HepG2 (cell line): ENCODE results near the gene RALB. TPM values are rescaled to one million over a fixed set of nuclear protein-coding genes. Genes with fewer than 3 reads are reported as not detected.

Source experiments
- CTCF ChIP-seq: sonication (generic); formaldehyde crosslinking; IDR thresholded peaks from 2 replicates; pipeline ENCODE4 v1.5.0; 2020; ENCODE audit warnings: mild to moderate bottlenecking, missing genetic modification reagents, moderate library complexity
- MIER3 ChIP-seq: IDR thresholded peaks from 2 replicates; pipeline ENCODE4 v1.6.1; 2016; ENCODE audit warnings: missing compliant biosample characterization, borderline replicate concordance
- MXD1 ChIP-seq: sonication (generic); formaldehyde crosslinking; IDR thresholded peaks from 2 replicates; pipeline ENCODE4 v1.4.0; 2020; ENCODE audit warnings: mild to moderate bottlenecking, missing genetic modification reagents
- PREB ChIP-seq: sonication (generic); formaldehyde crosslinking; IDR thresholded peaks from 2 replicates; pipeline ENCODE4 v1.4.0; 2020; ENCODE audit warnings: missing genetic modification reagents
- SCMH1 ChIP-seq: sonication (generic); formaldehyde crosslinking; IDR thresholded peaks from 2 replicates; pipeline ENCODE4 v1.9.0; 2021; ENCODE audit warnings: missing genetic modification reagents, mild to moderate bottlenecking, borderline replicate concordance
- ZBTB1 ChIP-seq: sonication (generic); formaldehyde crosslinking; IDR thresholded peaks from 2 replicates; pipeline ENCODE4 v1.4.0; 2020; ENCODE audit warnings: missing genetic modification reagents, borderline replicate concordance
- ZBTB38 ChIP-seq: sonication (generic); formaldehyde crosslinking; IDR thresholded peaks from 2 replicates; pipeline ENCODE4 v1.5.1; 2020; ENCODE audit warnings: mild to moderate bottlenecking, missing genetic modification reagents
- ZBTB40 ChIP-seq, 2 experiments: fragments of 450-650 bp in 1 of 2; sonication (generic) in 1 of 2; formaldehyde crosslinking in 1 of 2; IDR thresholded peaks; 2 replicates each; pipeline versions ENCODE4 v1.6.1 to v1.8.0; 2016 to 2022; ENCODE audit warnings: antibody characterized with exemption in 1 of 2, mild to moderate bottlenecking in 1 of 2, missing genetic modification reagents in 1 of 2
- ZNF33B ChIP-seq: sonication (generic); formaldehyde crosslinking; IDR thresholded peaks from 2 replicates; pipeline ENCODE4 v1.5.1; 2020; ENCODE audit warnings: mild to moderate bottlenecking, missing genetic modification reagents
- ZNF574 ChIP-seq: sonication (generic); formaldehyde crosslinking; IDR thresholded peaks from 2 replicates; pipeline ENCODE4 v1.4.0; 2020; ENCODE audit warnings: missing genetic modification reagents
- polyA plus RNA-seq, 8 experiments: library from polyadenylated mRNA; depleted of rRNA in 3 of 8; stranded (reverse) in 7 of 8; unstranded in 1 of 8; fragments of >200 nt; fragmentation: Illumina TruSeq in 4 of 8; extraction: Trizol in 4 of 8; gene quantifications; 2 replicates each; pipeline versions ENCODE4 v1.2.1 to v1.2.3, GENCODE V29; 2011 to 2016; ENCODE audit warnings: low read depth in 4 of 8, missing spikeins in 1 of 8, mixed read lengths in 1 of 8; ENCODE audit not compliant: insufficient read depth in 1 of 8
- total RNA-seq, 5 experiments: library from RNA; depleted of rRNA; stranded (reverse); fragments of >200 nt; fragmentation: Illumina TruSeq; extraction: Trizol; gene quantifications; 2 replicates each; pipeline ENCODE4 v1.2.3, GENCODE V29; 2016; ENCODE audit warnings: low read depth in 1 of 5

The RALB gene
- total and polyA plus RNA-seq, 2 of the 13 experiments (the other 11 are each of a cell fraction or from before 2014, with no cell fraction given) = 37.8 to 43.2 TPM

- TF ChIP-seq ZNF574 (CRISPR knock-in tag) (peak; percentile 55; the same call in 1 of the 2 replicates), CTCF (CRISPR knock-in tag) (peak; percentile 71), ZBTB38 (CRISPR knock-in tag) (0 out of 2 replicates have a peak, but pooled peaks have one; percentile 13), SCMH1 (CRISPR knock-in tag) (no peak), ZNF33B (CRISPR knock-in tag) (no peak), ZBTB40 (IDR thresholded peaks at IDR 0.05) (no peak), ZBTB40 (CRISPR knock-in tag; IDR thresholded peaks at IDR 0.05) (peak; percentile 61; the same call in 1 of the 2 replicates), MIER3 (CRISPR knock-in tag) (no peak), MXD1 (no peak), PREB (no peak), ZBTB1 (CRISPR knock-in tag) (no peak)
These were observed 29.4 kb upstream of the RALB start, which contains the start of gene TMEM185B (continued) for GRCh38 chr2:120223034-120223912.
